NT2/D1 (cell line): ENCODE data around the gene TMEM45A.

Experiments
- DNase-seq: peaks from one replicate; pipeline ENCODE4 v3.0.0-alpha.2; 2011; ENCODE audit warnings: low read depth, low spot score
- H3K27me3 ChIP-seq: 2 replicates; pipeline ENCODE4 v1.6.0; 2011; ENCODE audit warnings: mild to moderate bottlenecking; ENCODE audit not compliant: insufficient read length, insufficient read depth
- H3K36me3 ChIP-seq: 2 replicates; pipeline ENCODE4 v1.6.1; 2011; ENCODE audit warnings: mild to moderate bottlenecking, low read length, mixed read lengths; ENCODE audit not compliant: insufficient read depth, insufficient read length
- H3K4me1 ChIP-seq: 2 replicates; pipeline ENCODE4 v1.5.1; 2011; ENCODE audit not compliant: insufficient read depth, insufficient read length
- H3K4me3 ChIP-seq: 2 replicates; pipeline ENCODE4 v1.5.1; 2011; ENCODE audit warnings: low read depth; ENCODE audit not compliant: insufficient read length
- H3K9ac ChIP-seq: 2 replicates; pipeline ENCODE4 v1.6.0; 2011; ENCODE audit warnings: low read depth; ENCODE audit not compliant: insufficient read length
- H3K9me3 ChIP-seq: 2 replicates; pipeline ENCODE4 v1.5.1; 2011; ENCODE audit warnings: mild to moderate bottlenecking, low read length; ENCODE audit not compliant: insufficient read depth
- SUZ12 ChIP-seq: IDR thresholded peaks from 2 replicates; pipeline ENCODE4 v1.6.1; 2011; ENCODE audit not compliant: insufficient read length, insufficient read depth; ENCODE audit errors: extremely low read depth
- YY1 ChIP-seq: IDR thresholded peaks from 2 replicates; pipeline ENCODE4 v1.6.1; 2011; ENCODE audit not compliant: insufficient read length, insufficient read depth
- ZNF274 ChIP-seq: IDR thresholded peaks from 2 replicates; pipeline ENCODE4 v1.6.1; 2011; ENCODE audit warnings: mild to moderate bottlenecking, low read depth, low read length

TMEM45A gene

DNA sequence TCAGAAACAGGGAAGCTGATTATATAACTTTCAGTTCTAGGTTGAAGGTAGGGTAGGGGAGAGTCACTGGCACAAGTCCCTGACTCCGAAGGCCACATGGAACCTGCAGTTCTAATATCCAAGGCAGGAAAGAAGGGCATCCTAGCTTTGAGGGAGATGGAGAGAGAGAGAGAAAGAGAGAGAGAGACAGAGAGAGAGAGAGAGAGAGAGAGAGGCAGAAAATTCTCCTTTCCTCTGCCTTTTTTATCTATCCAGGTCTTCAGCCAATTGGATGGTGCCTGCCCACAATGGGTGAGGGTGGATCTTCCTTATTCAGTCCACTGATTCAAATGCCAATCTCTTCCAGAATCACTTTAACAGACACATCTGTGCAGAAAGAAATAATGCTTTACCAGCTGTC is 35.7 kb upstream of the TMEM45A start:
- H3K4me3 ChIP-seq = no peak overlapping the region
- DNase-seq = no peak
- H3K9me3 ChIP-seq = peaks cover 12% of the 10 kb centered on the region; the same call in 1 of the 2 replicates
- H3K27me3 ChIP-seq = no peaks in the 10 kb centered on the region
- TF ChIP-seq SUZ12 (no peak), ZNF274 (no peak), YY1 (no peak)
- no peak overlapping the region for H3K9ac ChIP-seq
- peaks cover 4% of the 10 kb centered on the region for H3K36me3 ChIP-seq
- H3K4me1 ChIP-seq = no peaks in the 10 kb centered on the region

DNA sequence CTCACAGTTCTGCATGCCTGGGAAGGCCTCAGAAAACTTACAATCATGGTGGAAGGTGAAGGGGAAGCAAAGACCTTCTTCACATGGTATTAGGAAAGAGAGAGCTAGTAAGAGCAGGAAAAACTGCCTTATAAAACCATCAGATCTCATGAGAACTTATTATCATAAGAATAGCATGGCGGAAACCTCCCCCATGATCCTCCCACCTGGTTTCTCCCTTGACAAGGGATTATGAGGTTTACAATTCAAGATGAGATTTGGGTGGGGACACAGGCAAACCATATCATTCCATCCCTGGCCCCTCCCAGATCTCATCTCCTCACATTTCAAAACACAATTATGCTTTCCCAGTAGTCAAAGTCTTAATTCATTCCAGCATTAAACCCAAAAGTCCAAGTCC is 34.6 kb upstream of the TMEM45A start:
- H3K36me3 ChIP-seq = peaks cover 4% of the 10 kb centered on the region
- no peak for DNase-seq
- no peaks in the 10 kb centered on the region for H3K4me1 ChIP-seq
- H3K9me3 ChIP-seq = peaks cover 12% of the 10 kb centered on the region; the same call in 1 of the 2 replicates
- H3K27me3 ChIP-seq = no peaks in the 10 kb centered on the region
- TF ChIP-seq YY1 = no peak
- TF ChIP-seq SUZ12 = no peak
- TF ChIP-seq ZNF274 = no peak
- no peak overlapping the region for H3K4me3 ChIP-seq
- no peak overlapping the region for H3K9ac ChIP-seq

DNA sequence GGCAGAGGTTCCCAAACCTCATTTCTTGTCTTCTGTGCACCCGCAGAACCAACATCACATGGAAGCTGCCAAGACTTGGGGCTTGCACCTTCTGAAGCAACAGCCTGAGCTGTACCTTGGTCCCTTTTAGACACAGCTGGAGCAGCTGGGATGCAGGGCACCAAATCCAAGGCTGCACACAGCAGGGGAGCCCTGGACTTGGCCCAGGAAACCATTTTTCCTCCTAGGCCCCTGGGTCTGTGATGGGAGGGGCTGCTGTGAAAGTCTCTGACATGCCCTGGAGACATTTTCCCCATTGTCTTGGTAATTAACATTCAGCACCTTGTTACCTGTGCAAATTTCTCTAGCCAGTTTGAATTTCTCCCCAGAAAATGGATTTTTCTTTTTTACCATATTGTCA is 33.6 kb upstream of the TMEM45A start:
- Histone ChIP-seq H3K9ac (no peak overlapping the region), H3K27me3 (no peaks in the 10 kb centered on the region)
- no peak for DNase-seq

DNA sequence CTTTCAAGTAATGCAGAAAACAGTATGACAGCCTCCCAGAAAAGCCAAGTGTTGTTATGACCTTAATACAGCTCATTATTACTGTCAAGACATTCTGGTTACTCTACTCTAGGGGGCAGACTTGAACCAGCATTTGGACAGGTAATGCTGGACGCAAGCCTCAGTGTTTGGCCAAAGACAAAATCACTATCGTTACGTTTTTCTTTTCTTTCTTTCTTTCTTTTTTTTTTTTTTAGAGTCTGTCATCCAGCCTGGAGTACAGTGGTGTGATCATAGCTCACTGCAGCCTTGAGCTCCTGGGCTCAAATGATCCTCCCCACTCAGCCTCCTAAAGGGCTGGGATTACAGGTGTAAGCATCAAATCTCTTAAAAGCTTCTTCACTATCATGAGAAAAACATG is 29.4 kb upstream of the TMEM45A start:
- Histone ChIP-seq H3K9ac (no peak overlapping the region), H3K4me1 (no peaks in the 10 kb centered on the region), H3K4me3 (no peak overlapping the region), H3K36me3 (no peaks in the 10 kb centered on the region), H3K9me3 (peaks cover 19% of the 10 kb centered on the region; the same call in 1 of the 2 replicates), H3K27me3 (no peaks in the 10 kb centered on the region)
- DNase-seq = no peak
- TF ChIP-seq ZNF274 = no peak
- TF ChIP-seq YY1 = no peak
- TF ChIP-seq SUZ12 = no peak

More for the DNA sequence above, 33.6 kb upstream of the TMEM45A start:
- Histone ChIP-seq H3K36me3 (peaks cover 4% of the 10 kb centered on the region), H3K4me3 (no peak overlapping the region), H3K9me3 (peaks cover 12% of the 10 kb centered on the region; the same call in 1 of the 2 replicates), H3K4me1 (no peaks in the 10 kb centered on the region)
- TF ChIP-seq YY1 (no peak), ZNF274 (no peak), SUZ12 (no peak)

DNA sequence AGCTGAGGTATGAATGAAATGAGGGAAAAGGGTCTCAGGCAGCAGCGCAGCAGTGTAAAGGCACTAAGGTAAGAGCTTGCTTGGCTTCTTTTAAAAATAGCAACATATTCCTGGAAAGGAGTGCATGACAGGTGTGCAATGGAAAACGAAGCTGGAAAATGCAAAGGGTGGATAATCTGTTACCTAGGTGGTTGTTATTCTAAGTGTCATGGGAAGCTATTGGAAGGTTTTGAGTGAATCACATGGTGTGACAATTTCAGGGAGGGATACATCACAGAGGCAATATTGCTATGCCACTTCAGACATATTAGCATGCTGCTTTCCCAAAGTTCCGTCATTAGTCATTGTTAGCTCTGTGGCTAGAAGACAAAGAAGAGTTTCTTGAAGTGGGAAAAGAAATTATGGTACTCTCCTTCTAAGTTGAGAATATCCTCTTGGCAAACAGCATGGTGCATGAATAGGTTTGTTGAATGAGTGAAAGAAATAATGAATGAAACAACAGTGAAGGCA is 28.7 kb upstream of the TMEM45A start:
- TF ChIP-seq ZNF274 = no peak
- Histone ChIP-seq H3K36me3 (no peaks in the 10 kb centered on the region), H3K9me3 (peaks cover 19% of the 10 kb centered on the region; the same call in 1 of the 2 replicates), H3K27me3 (no peaks in the 10 kb centered on the region), H3K4me3 (no peak overlapping the region), H3K4me1 (no peaks in the 10 kb centered on the region), H3K9ac (no peak overlapping the region)
- no peak for DNase-seq

DNA sequence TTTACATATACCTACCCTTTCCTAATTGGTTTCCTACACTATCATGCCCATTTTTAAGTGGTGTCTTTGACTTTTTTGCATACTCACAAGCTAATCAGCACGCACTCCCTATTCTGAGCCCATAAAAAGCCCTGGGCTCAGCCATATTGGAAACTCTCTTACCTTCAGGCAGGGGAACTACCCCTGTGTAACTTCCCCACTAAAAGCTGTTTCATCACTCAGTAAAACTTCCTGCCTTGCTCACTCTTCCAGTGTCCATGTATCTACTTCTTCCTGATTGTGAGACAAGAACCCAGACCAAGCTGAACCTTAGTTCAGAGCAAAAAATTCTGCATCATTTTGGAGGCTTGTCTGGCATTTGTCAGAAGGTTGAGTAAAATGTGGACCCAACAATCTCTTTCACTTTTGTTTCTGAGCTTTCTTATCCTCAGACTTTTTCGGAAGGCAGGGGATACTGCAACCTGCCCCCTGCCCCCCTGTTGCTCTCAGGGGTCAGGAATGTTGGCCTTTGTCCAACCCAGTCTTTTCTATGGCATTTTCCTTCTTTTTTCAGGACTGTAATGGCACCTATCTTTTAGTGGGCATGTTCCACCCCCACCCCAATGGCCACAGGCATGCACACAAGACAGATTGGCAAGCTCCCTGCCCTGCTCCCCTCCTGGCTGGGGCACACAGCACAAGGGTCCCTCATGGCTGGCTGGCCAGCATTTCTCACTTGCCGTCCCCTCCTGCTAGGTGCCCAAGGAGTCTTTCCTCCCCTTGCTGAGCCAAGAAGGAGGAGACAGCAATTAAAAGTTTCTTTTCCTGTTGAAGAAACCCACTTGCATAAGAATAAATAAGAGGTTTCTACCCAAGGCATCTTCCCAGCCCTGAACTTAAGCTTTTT is 26.3 kb upstream of the TMEM45A start:
- Histone ChIP-seq H3K4me3 (no peak overlapping the region), H3K36me3 (no peaks in the 10 kb centered on the region), H3K9me3 (peaks cover 36% of the 10 kb centered on the region), H3K27me3 (no peaks in the 10 kb centered on the region), H3K4me1 (no peaks in the 10 kb centered on the region), H3K9ac (no peak overlapping the region)
- TF ChIP-seq SUZ12 (no peak), ZNF274 (no peak), YY1 (no peak)
- no peak for DNase-seq

DNA sequence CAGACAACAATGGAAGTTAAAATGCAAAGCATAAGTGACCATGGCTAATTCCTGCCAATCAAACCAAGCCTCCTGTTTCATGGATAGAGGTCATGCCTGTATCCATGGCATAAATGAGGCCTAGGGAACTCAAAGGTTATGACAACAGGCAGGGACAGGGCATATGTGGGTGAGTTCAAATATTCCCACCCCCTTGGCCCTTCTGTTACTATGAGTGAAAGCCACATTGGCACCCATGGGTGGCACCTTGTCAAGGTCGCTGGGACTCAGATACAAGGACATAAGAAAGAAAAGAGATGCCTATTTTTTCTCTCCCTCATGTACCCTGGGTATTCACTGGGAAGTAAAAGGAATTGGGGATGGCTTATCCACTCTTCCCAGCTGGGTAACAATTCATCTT is 25.3 kb upstream of the TMEM45A start:
- no peaks in the 10 kb centered on the region for H3K27me3 ChIP-seq
- no peak for TF ChIP-seq YY1
- no peak for TF ChIP-seq ZNF274
- TF ChIP-seq SUZ12 = no peak
- H3K9ac ChIP-seq = no peak overlapping the region
- H3K4me1 ChIP-seq = no peaks in the 10 kb centered on the region
- H3K36me3 ChIP-seq = no peaks in the 10 kb centered on the region
- H3K9me3 ChIP-seq = peaks cover 40% of the 10 kb centered on the region
- no peak for DNase-seq
- H3K4me3 ChIP-seq = no peak overlapping the region
